ENCODE measurements around the gene CD36.

DNA sequence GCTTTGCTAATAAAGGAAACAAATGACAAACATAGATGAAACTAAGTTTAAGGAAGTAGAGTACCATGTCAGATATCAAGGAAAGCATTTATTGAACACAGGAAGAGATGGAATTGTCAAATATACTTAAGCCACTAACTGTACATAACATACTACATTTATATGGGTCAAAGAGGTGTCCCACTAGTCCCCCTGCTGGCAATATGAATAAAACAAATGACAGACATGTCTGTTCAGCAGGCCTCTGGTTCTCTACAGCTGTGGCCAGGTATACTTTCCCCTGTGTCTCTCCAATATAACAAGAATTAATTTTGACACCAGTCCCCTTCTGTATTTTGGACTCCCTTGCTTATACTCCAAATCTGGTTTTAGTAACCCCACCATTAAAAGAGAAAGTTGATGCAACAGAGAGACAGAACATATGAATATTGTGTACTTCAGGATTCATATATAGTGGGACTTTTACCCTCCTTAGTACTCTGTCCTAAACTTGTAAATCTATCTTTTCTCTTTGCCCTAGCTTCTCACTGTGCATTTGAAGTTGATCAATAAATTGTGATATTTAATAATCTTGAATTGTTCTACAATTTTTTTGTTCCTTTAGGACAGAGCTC is 42.9 kb downstream of the CD36 start:
- TF ChIP-seq EZH2 (IDR thresholded peaks at IDR 0.05; ENCODE audit: borderline replicate concordance, low read depth, low read length, poor library complexity, severe bottlenecking) (no peak), CTCF (conservative IDR thresholded peaks at IDR 0.05; ENCODE audit: low read depth, low read length) (peak; percentile 59)
